Activated T-helper 9 cell treated with anti-CD3 and anti-CD28 coated beads, Interleukin-2, amount 50 U/mL, for 16 hours (primary cell): ENCODE data around the gene TUG1.
A peak's percentile ranks its signal among the peaks of the same experiment; 100 is the strongest.

Source experiments
- DNase-seq: peaks from one replicate; pipeline ENCODE4 v3.0.0-alpha.2; 2020; ENCODE audit warnings: low read depth

Gene TUG1

DNA sequence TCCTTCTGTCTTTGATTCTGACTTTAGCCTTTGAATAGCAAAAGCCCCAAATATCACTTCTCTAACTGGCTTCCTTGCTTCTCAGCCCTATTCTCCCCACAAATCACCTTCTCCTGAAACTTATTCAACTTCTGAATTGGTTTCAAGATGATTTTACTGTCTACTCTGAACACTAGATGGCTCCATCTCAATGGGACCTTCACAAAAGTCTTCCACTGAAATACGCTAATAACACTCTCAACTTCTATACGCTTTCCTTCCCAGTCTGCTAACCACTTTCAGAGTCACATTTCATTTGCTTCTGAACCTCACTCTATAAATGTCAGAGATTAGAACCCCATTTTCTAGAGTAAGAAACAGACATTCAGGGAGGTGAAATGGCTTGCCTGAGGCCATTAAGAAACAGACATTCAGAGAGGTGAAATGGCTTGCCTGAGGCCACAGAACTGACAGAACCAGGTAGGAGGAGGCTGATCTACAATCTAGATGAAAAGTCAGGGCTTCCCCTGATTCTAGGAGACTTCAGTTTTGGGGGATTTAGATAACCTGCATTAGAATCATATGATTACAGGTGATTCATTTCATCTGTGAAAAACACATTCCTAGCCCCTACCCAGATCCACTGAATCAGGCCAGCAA is 21.1 kb upstream of the TUG1 start:
- DNase-seq, result no peak

DNA sequence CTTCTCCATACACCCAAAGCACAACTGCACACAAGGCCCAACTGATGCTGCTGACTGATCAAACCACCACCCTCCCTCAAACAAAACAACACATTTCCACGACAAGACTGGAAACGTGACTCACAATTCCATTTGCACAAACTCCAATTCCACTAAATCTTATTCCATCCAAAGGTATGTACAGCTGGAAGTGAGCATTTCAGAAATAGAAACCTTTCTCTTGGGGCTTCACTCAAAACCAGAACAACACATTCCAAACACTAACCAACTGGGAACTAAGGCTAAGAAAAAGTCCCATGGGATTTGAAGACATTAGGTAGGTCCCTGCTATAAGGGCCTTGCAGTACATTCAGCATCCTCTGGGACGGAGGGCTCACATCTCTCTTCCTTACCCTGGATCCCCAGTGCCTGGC is 20.1 kb upstream of the TUG1 start:
- DNase-seq, result no peak

- no peak for DNase-seq
Observed at GRCh38 chr22:30949934-30950660, 19.0 kb upstream of the TUG1 start.

DNA sequence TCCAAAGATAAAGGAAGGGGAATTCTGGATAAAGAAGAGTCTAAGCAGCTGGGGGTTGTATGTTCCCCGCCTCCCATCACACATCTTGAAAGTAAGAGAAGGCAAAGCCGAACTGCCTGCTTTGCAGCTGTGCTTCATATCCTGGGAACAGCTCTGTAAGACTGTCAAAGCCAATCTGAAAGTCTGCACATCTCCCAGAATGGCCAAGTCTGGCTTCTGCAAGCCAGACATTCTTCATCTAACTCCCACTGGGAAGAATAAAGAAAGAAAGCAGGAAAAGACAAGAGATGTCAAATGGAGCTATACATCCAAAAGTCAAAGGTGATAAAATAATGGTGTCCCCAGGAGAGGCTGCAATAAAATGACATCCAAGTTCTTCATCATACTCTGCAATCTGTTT is 15.9 kb upstream of the TUG1 start:
- DNase-seq, result no peak

DNA sequence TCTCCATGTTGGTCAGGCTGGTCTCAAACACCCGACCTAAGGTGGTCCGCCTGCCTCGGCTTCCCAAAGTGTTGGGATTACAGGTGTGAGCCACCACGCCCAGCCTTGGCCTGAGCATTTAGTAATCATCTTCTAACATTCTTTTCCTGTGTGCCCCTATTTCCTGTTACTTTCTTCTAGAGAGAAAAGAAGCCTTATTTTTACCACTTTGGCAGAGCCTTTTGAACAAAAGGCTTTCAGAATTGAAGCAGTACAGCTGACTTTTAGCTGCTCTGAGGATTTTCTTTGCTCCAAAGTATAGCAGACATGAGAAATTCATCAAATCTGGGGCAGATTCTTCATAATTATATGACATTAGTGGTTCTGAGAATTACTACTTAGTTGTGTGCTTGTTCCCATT is 13.9 kb upstream of the TUG1 start:
- DNase-seq, result no peak

DNA sequence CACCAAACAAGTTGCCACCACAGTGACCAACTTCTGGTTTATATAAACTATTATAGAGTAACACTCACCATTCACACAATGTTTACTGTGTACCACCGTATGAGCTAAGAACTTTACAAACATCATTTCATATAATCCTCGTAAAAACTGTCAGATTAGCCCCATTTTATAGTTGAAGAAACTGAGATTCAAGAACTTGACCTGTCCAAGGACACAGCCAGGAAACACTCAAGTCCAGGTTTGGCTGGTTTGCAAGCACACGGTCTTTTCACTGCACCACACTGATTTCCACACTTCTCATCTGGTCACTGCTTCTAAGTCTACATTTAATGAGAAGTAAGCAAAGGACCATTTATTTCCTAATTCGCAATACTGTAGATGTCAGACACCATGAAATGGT is 4.2 kb upstream of the TUG1 start:
- DNase-seq, result no peak

- DNase-seq, result no peak
Observed at GRCh38 chr22:30968015-30968923, 796 bp upstream of the TUG1 start, which contains the start of gene MORC2. MORC2 (minus strand) TSS chr22:30968774; CDS start chr22:30967889, 885 bp downstream.

GRCh38 chr22:30969532-30970355 is 679 bp downstream of the TUG1 start:
- DNase-seq, result peak; percentile 24

DNA sequence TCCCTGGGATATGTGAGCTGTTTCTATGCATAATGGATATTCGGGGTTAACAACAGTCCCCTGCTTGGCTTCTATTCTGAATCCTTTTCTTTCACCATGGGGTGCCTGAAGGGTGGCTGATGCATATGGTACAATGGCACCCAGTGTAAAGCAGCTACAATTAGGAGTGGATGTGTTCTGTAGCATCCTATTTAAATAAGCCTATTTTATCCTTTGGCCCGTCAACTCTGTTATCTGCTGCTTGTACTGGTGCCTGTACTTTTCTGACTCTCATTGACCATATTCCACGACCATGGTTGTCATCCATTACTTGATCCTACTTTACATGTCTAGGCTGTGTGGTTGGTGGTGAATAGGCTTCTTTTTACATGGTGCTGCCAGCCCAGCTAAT is 1.3 kb downstream of the TUG1 start:
- DNase-seq, result no peak

GRCh38 chr22:30978304-30978962 is 9.4 kb downstream of the TUG1 start:
- no peak for DNase-seq

DNA sequence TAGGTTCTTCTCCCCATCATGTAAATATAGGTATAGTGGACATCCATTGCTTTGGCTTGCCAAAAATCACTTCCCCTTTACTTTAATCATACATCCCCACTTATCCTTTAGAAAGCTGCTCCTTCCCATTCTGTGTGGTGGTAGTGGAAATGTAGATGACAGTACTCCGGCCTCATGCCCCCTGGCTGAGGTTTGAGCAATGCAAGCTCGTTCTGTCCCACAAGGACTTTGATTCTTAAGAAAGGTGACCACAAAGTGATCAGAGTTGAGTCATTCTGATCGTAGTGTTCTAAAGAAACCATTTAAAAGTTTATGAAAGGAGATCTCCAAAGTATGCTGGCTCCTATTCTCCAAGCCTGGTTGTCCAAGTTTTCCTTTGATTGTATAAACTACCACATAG is 10.9 kb downstream of the TUG1 start:
- DNase-seq, result no peak

- DNase-seq, result no peak
Observed at GRCh38 chr22:30982512-30982911, 13.4 kb downstream of the TUG1 start.

- DNase-seq, result no peak
Observed at GRCh38 chr22:30984317-30984716, 15.3 kb downstream of the TUG1 start.

GRCh38 chr22:30985561-30986208 is 16.6 kb downstream of the TUG1 start:
- DNase-seq, result no peak

DNA sequence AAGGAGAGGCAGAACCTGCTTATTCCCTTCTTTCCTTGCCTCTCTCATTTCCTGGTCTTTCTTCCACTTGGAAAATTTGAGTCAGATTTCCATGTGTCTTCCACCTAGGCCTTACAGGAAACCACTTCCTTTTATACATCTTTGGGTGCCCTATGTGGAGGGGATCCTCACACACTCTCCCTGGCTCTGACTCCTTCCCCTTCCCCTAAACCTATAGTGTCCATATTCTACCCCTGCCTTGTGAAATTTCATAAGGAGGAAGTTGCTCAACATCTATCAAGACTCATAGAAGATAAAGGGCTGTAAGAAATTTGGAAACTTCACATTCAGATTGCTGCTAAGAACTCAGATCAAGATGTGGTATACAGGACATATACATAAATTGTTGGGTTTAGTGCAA is 20.4 kb downstream of the TUG1 start:
- no peak for DNase-seq

DNA sequence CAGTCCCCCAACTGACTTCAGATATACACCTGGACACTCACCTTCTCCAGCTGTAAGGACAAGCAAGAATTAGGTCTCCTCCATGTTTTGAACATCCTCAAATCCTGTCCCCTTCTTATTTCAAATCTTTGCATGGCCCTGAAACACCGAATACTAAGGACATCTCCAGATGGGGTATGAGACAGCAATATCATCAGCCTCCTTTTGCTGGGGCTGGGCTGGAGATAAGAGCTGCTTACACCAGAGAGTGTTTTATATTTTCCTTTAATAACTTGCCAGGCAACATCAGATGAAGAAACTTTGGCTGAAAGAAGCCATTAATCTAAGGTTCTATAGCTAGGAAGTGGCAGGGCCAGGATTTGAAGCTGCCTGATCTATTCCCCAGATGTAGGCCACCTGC is 21.6 kb downstream of the TUG1 start:
- DNase-seq, result no peak

GRCh38 chr22:30992565-30992964 is 23.5 kb downstream of the TUG1 start:
- no peak for DNase-seq

GRCh38 chr22:30994960-30995359 is 25.9 kb downstream of the TUG1 start:
- DNase-seq, result no peak

- DNase-seq, result no peak
Observed at GRCh38 chr22:30996462-30996861, 27.4 kb downstream of the TUG1 start.

DNA sequence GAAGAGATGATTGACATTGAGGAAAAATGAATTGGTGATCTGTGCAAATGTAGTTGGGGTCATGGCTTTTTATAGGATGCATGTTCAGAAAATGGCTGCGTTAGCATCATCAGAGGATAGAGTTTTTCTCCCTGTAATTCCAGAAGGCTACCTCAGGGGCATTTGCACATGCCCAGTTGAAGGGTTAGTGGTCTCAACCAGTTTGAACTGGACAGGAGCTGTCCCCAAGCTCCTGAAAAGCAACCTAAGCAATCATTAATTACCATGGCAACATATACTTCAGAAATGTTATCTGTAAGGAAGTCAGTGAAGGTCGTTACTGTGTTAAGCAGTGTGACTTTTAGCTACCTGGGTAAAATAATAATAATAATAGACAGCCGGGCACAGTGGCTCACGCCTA is 29.3 kb downstream of the TUG1 start:
- no peak for DNase-seq
